Smooth muscle cell (in vitro differentiated cells): ENCODE results near the gene OR6C2. TPM values are rescaled to one million over a fixed set of nuclear protein-coding genes. Genes with fewer than 3 reads are reported as not detected.
"Not testable (repeated sequence)": the region's sequence is repeated elsewhere in the genome, so short reads cannot be mapped to it uniquely, and the experiment has no call there.

Experiments
- DNase-seq: peaks from one replicate; lab custom pipeline; 2025; ENCODE audit not compliant: unreplicated experiment; lab: John Stamatoyannopoulos, UW
- H2AFZ ChIP-seq: fragments of 200-600 bp; sonication (generic); 2 replicates; pipeline ENCODE4 v1.6.0; 2016; ENCODE audit warnings: antibody characterized with exemption, low read depth, mild to moderate bottlenecking
- H3F3A ChIP-seq: fragments of 200-600 bp; sonication (generic); 2 replicates; pipeline ENCODE4 v1.6.0; 2017; ENCODE audit warnings: antibody characterized with exemption, low read depth
- H3K27ac ChIP-seq: fragments of 200-600 bp; sonication (generic); 2 replicates; pipeline ENCODE4 v1.5.1; 2016; ENCODE audit warnings: low read depth, mild to moderate bottlenecking
- H3K27me3 ChIP-seq: fragments of 200-600 bp; sonication (generic); 2 replicates; pipeline ENCODE4 v1.6.1; 2016; ENCODE audit warnings: low read depth, mild to moderate bottlenecking
- H3K36me3 ChIP-seq: fragments of 200-600 bp; sonication (generic); 2 replicates; pipeline ENCODE4 v1.5.1; 2016; ENCODE audit warnings: low read depth
- H3K4me1 ChIP-seq: fragments of 200-600 bp; sonication (generic); 2 replicates; pipeline ENCODE4 v1.5.1; 2016; ENCODE audit warnings: low read depth
- H3K4me2 ChIP-seq: fragments of 200-600 bp; sonication (generic); 2 replicates; pipeline ENCODE4 v1.6.0; 2016; ENCODE audit warnings: mild to moderate bottlenecking
- H3K4me3 ChIP-seq: fragments of 200-600 bp; sonication (generic); 2 replicates; pipeline ENCODE4 v1.5.1; 2016; ENCODE audit warnings: mild to moderate bottlenecking
- H3K79me2 ChIP-seq: fragments of 200-600 bp; sonication (generic); 2 replicates; pipeline ENCODE4 v1.6.0; 2016; ENCODE audit warnings: low read depth, mild to moderate bottlenecking
- H3K9ac ChIP-seq: fragments of 200-600 bp; sonication (generic); 2 replicates; pipeline ENCODE4 v1.6.0; 2016; ENCODE audit warnings: low read depth
- H3K9me3 ChIP-seq: fragments of 200-600 bp; sonication (generic); replicated peaks from 2 replicates; pipeline ENCODE4 v1.5.1; 2016; ENCODE audit warnings: low read depth
- H4K20me1 ChIP-seq: fragments of 200-600 bp; sonication (generic); 2 replicates; pipeline ENCODE4 v1.6.0; 2016; ENCODE audit warnings: low read depth
- CTCF ChIP-seq: fragments of 200-600 bp; sonication (generic); IDR thresholded peaks from 2 replicates; pipeline ENCODE4 v1.5.1; 2017; ENCODE audit warnings: borderline replicate concordance, mild to moderate bottlenecking, antibody characterized with exemption; ENCODE audit not compliant: insufficient read depth, poor library complexity, severe bottlenecking
- WGBS: methylation state at CpG from one replicate; pipeline ENCODE4 v1.1.7; 2016; ENCODE audit warnings: low lambda C conversion rate; 5-methylcytosine and 5-hydroxymethylcytosine counted together
- polyA plus RNA-seq: library from polyadenylated mRNA; unstranded; fragments of >200 nt; fragmentation: Nextera tagmentation; extraction: Ambion mirVana; gene quantifications from 2 replicates; pipeline ENCODE4 v1.2.1, GENCODE V29; 2016
- total RNA-seq: library from RNA; depleted of rRNA; stranded (reverse); fragments of >200 nt; gene quantifications from 2 replicates; pipeline ENCODE4 v1.2.3, GENCODE V29; 2014

The OR6C2 gene
- total and polyA plus RNA-seq, 2 experiments from 2014 or later: not detected

- Histone ChIP-seq H3K9me3 (no peaks in the 10 kb centered on the region), H2AFZ (no peak within 1 kb of the TSS), H3K4me1 (no peaks in the 10 kb centered on the region), H4K20me1 (no peaks in the 10 kb centered on the region), H3K4me3 (no peak within 1 kb of the TSS), H3K27ac (no peak within 1 kb of the TSS), H3K4me2 (no peak within 1 kb of the TSS), H3F3A (no peaks in the 10 kb centered on the region), H3K36me3 (no peaks in the 10 kb centered on the region), H3K27me3 (no peaks in the 10 kb centered on the region), H3K79me2 (no peaks in the 10 kb centered on the region), H3K9ac (no peak within 1 kb of the TSS)
- 91% methylated on average over 4 of the region's 4 CpGs for WGBS
- no peak for DNase-seq
- no peak for TF ChIP-seq CTCF
Measured at GRCh38 chr12:55425954-55426353, 17.9 kb upstream of the OR6C2 start, which contains the start of gene OR6C76. Gene OR6C76 (plus strand): TSS chr12:55426254. CDS start chr12:55426254, 0 bp downstream.

- Histone ChIP-seq H3K9ac (no peak overlapping the region), H2AFZ (no peak overlapping the region), H3K27me3 (no peaks in the 10 kb centered on the region), H3K79me2 (no peaks in the 10 kb centered on the region), H3K27ac (no peak overlapping the region), H3F3A (no peaks in the 10 kb centered on the region), H3K4me1 (no peaks in the 10 kb centered on the region), H3K9me3 (no peaks in the 10 kb centered on the region), H3K4me3 (no peak overlapping the region), H3K4me2 (no peak overlapping the region), H3K36me3 (no peaks in the 10 kb centered on the region), H4K20me1 (no peaks in the 10 kb centered on the region)
- WGBS: 58% methylated on average over 1 of the region's 1 CpG
- no peak for TF ChIP-seq CTCF
- DNase-seq: no peak
Measured at GRCh38 chr12:55428331-55429243, 15.3 kb upstream of the OR6C2 start.

GRCh38 chr12:55441233-55441632, 2.6 kb upstream of the OR6C2 start:
- H3K4me1 ChIP-seq, DNase-seq, H3K27ac ChIP-seq, H3K79me2 ChIP-seq, H3F3A ChIP-seq, H3K9ac ChIP-seq, H3K4me3 ChIP-seq, H3K27me3 ChIP-seq, H3K4me2 ChIP-seq, H3K9me3 ChIP-seq, H3K36me3 ChIP-seq, H2AFZ ChIP-seq, H4K20me1 ChIP-seq: not testable (repeated sequence)
- WGBS: 91% methylated on average over 5 of the region's 5 CpGs

GRCh38 chr12:55445357-55445756, 1.5 kb downstream of the OR6C2 start:
- H3K4me2 ChIP-seq: no peak overlapping the region
- no peak overlapping the region for H2AFZ ChIP-seq
- no peak overlapping the region for H3K27ac ChIP-seq
- no peak overlapping the region for H3K4me3 ChIP-seq
- no peak overlapping the region for H3K9ac ChIP-seq
- H3K9me3 ChIP-seq: no peaks in the 10 kb centered on the region
- no peaks in the 10 kb centered on the region for H3K27me3 ChIP-seq
- DNase-seq: no peak
- H4K20me1 ChIP-seq: no peaks in the 10 kb centered on the region
- H3F3A ChIP-seq: no peaks in the 10 kb centered on the region
- H3K4me1 ChIP-seq: no peaks in the 10 kb centered on the region
- WGBS: 97% methylated on average over 1 of the region's 1 CpG
- TF ChIP-seq CTCF: no peak
- no peaks in the 10 kb centered on the region for H3K79me2 ChIP-seq
- H3K36me3 ChIP-seq: no peaks in the 10 kb centered on the region
